HG03039 (cell line): ENCODE results near the gene NRXN2.

ENCODE experiments used
- ATAC-seq: cut with Tn5 transposase; IDR thresholded peaks from one replicate; pipeline ENCODE4 v1.9.1; 2021; ENCODE audit warnings: mild to moderate bottlenecking, moderate library complexity; ENCODE audit not compliant: unreplicated experiment

NRXN2 gene

DNA sequence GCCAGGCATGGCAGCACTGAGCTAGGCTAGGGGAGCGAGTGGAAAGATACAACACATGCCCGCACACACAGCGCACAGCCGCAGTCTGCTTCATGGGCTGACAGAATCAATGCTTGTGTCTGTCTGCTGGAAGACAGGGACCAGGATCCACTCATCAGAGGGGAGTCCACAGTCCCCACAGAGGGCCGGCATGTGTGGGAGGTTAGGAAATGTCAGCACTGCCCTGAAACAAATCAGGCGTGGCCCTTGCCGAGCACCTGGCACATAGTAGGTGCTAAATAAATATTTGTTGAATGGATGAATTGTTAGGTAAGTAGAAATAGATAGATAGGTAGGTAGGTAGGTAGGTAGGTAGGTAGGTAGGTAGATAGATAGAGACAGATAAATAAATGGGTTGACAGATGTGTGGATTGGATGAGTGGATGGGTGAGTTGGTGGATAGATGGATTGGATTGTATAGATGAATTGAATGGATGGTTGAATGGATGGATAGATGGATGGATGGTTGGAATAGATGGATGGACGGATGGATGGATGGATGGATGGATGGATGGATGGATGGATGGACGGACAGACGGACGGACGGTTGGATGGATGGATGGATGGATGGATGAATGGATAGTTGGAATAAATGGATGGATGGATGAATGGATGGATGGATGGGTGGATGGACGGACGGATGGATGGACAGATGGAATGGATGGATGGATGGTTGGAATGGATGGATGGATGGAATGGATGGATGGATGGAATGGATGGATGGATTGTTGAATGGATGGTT is 128.6 kb downstream of the NRXN2 start:
- no peak for ATAC-seq

- no peak for ATAC-seq
Observed at GRCh38 chr11:64593156-64594105, 129.6 kb downstream of the NRXN2 start.

DNA sequence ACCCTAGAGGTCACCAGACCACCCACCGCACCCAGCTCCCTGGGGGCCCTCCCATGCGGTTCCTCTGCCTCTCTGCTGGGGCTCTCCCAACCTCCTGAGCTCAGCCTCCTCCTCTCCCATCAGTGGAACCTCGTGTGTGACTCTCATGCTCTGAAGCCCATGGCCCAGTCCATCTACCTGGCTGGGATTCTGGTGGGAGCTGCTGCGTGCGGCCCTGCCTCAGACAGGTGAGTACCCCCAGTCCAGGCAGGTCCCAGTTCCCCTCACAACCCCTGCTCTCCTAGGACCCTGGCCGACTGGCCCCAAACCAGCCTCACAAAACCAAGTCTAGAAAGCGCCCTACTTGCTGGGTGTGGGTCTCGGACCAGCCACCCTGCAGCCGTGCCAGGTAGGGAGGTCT is 130.3 kb downstream of the NRXN2 start:
- ATAC-seq = no peak

GRCh38 chr11:64592234-64592615 is 130.8 kb downstream of the NRXN2 start:
- no peak for ATAC-seq

- no peak for ATAC-seq
Observed at GRCh38 chr11:64591257-64592233, 131.5 kb downstream of the NRXN2 start.

DNA sequence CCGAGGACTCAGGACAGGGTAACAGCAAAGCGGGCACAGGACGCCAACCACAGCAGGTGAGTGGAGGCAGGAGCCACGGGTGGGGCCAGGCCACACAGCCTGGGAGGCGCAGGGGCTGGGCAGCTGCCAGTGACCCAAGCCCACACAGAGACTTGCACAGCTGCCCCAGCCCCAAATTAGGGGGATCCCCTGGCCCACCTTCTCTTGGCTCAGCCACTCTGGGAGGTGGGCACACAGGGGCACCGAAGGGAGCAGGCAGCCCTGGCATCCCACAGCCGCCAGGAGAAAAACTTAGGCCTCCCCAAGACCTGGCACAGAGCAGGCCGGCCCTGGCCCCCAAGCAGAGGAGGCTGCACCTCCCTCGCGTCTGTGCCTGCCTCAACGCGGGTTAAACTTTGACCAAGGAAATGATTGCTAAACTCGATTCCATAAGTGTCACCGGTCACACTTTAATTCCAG is 132.2 kb downstream of the NRXN2 start, which contains the start of gene SLC22A12:
Gene SLC22A12 (plus strand): TSS at position 458 of the 459 bp plus-strand sequence. CDS start 337 bp downstream, outside the sequence.
- ATAC-seq = no peak

GRCh38 chr11:64588701-64589100 is 134.3 kb downstream of the NRXN2 start:
- no peak for ATAC-seq

DNA sequence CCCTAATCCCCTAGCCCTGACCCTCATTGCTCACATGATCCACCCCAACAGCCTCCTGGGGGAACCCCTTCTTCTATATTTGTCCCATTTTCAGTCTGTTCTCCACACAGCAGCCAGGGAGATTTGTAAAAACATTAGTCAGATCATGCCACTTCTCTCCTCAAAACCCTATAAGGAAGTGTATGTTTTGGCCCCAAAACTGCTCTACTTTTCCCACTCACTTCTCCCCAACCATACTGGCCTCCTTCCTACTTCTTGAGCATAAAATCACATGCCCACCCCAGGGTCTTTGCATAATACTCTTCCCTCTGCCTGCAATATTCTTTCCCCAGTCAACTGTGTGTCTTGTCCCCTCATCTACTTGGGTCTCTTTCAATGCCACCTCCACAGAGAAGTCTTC is 136.6 kb downstream of the NRXN2 start:
- no peak for ATAC-seq

- ATAC-seq = no peak
Observed at GRCh38 chr11:64585150-64585549, 137.8 kb downstream of the NRXN2 start.

GRCh38 chr11:64583296-64584262 is 139.4 kb downstream of the NRXN2 start:
- no peak for ATAC-seq

DNA sequence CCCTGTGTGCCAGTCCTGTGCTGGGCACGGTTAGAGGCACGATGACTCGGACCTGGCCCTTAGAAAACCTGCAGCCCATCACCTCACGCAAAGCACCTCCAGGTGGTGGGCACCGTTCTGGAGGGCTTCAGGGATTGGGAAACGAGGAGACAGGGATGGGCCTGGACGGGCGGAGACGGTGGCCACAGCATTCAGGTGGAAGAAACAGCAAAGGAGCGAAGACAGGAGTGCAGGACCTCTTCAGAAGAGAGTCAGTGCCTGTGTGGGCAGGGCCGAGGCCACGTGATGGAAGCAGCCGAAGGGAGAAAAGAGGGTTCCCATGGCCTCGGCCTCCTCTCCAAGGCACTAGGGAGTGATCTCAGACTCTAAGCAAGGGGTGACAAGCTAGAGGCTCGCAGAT is 140.1 kb downstream of the NRXN2 start:
- no peak for ATAC-seq

DNA sequence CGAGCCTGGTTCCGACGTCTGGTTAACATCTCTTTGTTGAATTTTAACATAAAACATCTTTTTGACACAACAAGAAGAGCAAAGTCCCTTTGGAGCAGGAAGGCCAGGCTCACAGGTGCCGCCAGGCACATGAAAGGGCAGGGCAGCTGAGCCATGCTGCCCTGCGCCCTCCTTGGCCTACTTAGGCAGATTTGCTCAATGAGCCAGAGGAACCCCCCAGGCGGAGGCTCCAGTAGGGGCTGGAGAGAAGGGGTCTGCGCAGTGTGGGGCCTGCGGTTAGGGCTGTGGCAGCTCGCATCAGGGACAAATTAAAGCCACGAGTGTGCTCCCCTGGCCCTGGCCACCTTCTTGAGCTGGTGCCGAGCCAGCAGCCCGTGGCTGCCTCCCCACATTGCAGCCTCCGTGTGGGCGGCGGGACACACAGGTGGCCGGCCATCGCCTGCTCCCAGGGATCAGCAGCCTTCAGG is 141.9 kb downstream of the NRXN2 start:
- ATAC-seq = no peak

DNA sequence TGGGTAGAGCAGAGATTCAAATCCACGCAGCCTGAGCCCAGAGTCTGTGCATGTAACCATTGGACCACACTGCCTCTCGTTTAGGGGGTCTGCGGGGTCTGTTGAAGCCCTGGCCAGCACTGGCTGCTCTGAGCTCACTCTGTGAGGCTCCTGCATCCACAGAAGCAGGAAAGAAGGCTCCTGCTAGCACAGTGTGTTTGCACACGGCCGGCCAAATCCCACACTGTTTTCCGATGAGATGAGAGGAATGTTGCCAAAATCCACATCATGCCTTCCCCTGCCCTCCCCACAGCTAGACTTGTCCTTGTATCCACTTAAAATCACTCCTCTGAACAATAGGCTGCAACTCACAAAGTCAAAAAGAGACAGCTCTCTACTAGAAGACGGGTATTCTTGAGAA is 142.6 kb downstream of the NRXN2 start:
- ATAC-seq = no peak

GRCh38 chr11:64577202-64577601 is 145.8 kb downstream of the NRXN2 start:
- no peak for ATAC-seq

GRCh38 chr11:64572143-64572542 is 150.9 kb downstream of the NRXN2 start:
- no peak for ATAC-seq

DNA sequence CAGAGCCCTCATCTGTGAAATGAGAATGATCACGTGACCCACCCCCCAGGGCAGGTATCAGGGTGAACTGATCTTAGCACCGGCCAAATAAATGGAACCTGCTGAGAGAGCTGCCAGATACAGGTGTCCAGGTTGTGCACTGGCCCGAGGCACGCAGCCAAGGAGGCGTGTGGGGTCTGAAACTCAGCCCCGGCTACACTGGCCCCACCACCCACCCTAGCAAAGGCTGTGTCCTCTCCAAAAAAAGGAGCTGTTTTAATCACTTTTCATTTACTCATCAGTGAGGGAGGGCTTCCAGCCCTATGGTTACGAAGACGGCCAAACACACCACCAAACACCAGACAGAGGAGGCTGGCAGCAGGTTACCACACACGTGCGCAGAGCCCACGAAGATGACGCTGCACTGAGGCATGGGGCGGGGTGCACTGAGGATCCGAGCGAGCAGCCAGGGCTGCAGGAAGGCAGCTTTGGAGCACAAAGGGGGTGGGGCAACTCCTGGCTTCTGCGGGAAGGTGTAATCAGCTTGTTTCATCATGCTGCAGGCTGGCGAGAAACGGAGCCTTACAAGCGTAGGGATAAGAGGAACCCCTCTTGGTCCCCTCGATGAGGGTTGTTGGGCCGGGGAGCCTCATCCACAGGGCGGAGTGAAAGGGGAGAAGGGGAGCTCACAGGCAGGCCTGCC is 151.4 kb downstream of the NRXN2 start:
- no peak for ATAC-seq

GRCh38 chr11:64571050-64571409 is 152.0 kb downstream of the NRXN2 start:
- ATAC-seq = no peak

DNA sequence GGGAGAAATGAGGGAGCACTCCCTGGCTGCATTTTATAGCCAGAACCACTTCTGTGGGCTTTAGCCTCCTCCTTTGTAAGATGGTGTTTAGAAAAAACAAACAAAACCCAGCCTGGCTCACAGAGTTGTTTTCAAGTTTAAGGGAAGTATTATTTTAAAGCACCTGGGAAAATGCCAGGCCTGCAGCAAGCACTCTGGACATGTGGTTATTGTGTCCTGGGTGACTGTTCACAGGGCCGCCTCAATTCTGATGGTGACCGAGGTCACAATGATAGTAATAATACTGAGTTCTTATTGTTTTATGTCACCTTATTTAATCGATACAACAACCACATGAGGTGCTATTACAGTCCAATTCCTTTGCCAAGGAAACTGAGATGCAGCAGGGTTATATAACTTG is 152.7 kb downstream of the NRXN2 start:
- ATAC-seq = no peak
